ENCODE measurements around the gene L3MBTL4.

The L3MBTL4 gene

GRCh38 chr18:6405237-6406074 is 9.3 kb downstream of the L3MBTL4 start:
- Histone ChIP-seq H3K4me2 (no peak overlapping the region), H4K20me1 (ENCODE audit: insufficient read depth) (no peaks in the 10 kb centered on the region), H3K27me3 (ENCODE audit: insufficient read depth, low read depth) (no peaks in the 10 kb centered on the region), H3K4me3 (IDR thresholded peaks at IDR 0.05; ENCODE audit: insufficient read depth, low read depth, low read length) (no peak overlapping the region), H3K9ac (no peak overlapping the region), H3K4me1 (ENCODE audit: low read depth, poor library complexity, severe bottlenecking) (no peaks in the 10 kb centered on the region), H3K79me2 (ENCODE audit: insufficient read depth, low read depth) (no peaks in the 10 kb centered on the region), H2AFZ (ENCODE audit: low read depth) (no peak overlapping the region), H3K36me3 (ENCODE audit: insufficient read depth) (no peaks in the 10 kb centered on the region), H3K27ac (no peak overlapping the region)
- TF ChIP-seq CTCF (conservative IDR thresholded peaks at IDR 0.05; ENCODE audit: low read depth, low read length): no peak

- Histone ChIP-seq H3K4me1 (ENCODE audit: low read depth, poor library complexity, severe bottlenecking) (no peaks in the 10 kb centered on the region), H3K9ac (no peak overlapping the region), H2AFZ (ENCODE audit: low read depth) (no peak overlapping the region), H3K4me3 (IDR thresholded peaks at IDR 0.05; ENCODE audit: insufficient read depth, low read depth, low read length) (no peak overlapping the region), H4K20me1 (ENCODE audit: insufficient read depth) (no peaks in the 10 kb centered on the region), H3K36me3 (ENCODE audit: insufficient read depth) (no peaks in the 10 kb centered on the region), H3K4me2 (no peak overlapping the region), H3K79me2 (ENCODE audit: insufficient read depth, low read depth) (no peaks in the 10 kb centered on the region), H3K27me3 (ENCODE audit: insufficient read depth, low read depth) (no peaks in the 10 kb centered on the region), H3K27ac (no peak overlapping the region)
- TF ChIP-seq CTCF (conservative IDR thresholded peaks at IDR 0.05; ENCODE audit: low read depth, low read length): no peak
These were observed 9.9 kb downstream of the L3MBTL4 start for GRCh38 chr18:6404834-6405233.

- Histone ChIP-seq H3K4me3 (IDR thresholded peaks at IDR 0.05; ENCODE audit: insufficient read depth, low read depth, low read length) (no peak overlapping the region), H4K20me1 (ENCODE audit: insufficient read depth) (no peaks in the 10 kb centered on the region), H3K27me3 (ENCODE audit: insufficient read depth, low read depth) (no peaks in the 10 kb centered on the region), H3K4me2 (no peak overlapping the region), H3K9ac (no peak overlapping the region), H2AFZ (ENCODE audit: low read depth) (no peak overlapping the region), H3K79me2 (ENCODE audit: insufficient read depth, low read depth) (no peaks in the 10 kb centered on the region), H3K36me3 (ENCODE audit: insufficient read depth) (no peaks in the 10 kb centered on the region), H3K27ac (no peak overlapping the region), H3K4me1 (ENCODE audit: low read depth, poor library complexity, severe bottlenecking) (no peaks in the 10 kb centered on the region)
- no peak for TF ChIP-seq CTCF (conservative IDR thresholded peaks at IDR 0.05; ENCODE audit: low read depth, low read length)
These were observed 13.0 kb downstream of the L3MBTL4 start for GRCh38 chr18:6401687-6402086.

GRCh38 chr18:6399776-6400175 is 14.9 kb downstream of the L3MBTL4 start:
- Histone ChIP-seq H3K27ac (no peak overlapping the region), H3K79me2 (ENCODE audit: insufficient read depth, low read depth) (no peaks in the 10 kb centered on the region), H3K27me3 (ENCODE audit: insufficient read depth, low read depth) (no peaks in the 10 kb centered on the region), H3K4me3 (IDR thresholded peaks at IDR 0.05; ENCODE audit: insufficient read depth, low read depth, low read length) (no peak overlapping the region), H3K36me3 (ENCODE audit: insufficient read depth) (no peaks in the 10 kb centered on the region), H4K20me1 (ENCODE audit: insufficient read depth) (no peaks in the 10 kb centered on the region), H2AFZ (ENCODE audit: low read depth) (no peak overlapping the region), H3K4me2 (no peak overlapping the region), H3K9ac (no peak overlapping the region), H3K4me1 (ENCODE audit: low read depth, poor library complexity, severe bottlenecking) (no peaks in the 10 kb centered on the region)
- no peak for TF ChIP-seq CTCF (conservative IDR thresholded peaks at IDR 0.05; ENCODE audit: low read depth, low read length)
